ENCODE measurements around the gene TGFB1. TPM values are rescaled to one million over a fixed set of nuclear protein-coding genes. Genes with fewer than 3 reads are reported as not detected.

Gene TGFB1
- total RNA-seq, 1 experiment from 2014 or later: 54.6 TPM

GRCh38 chr19:41295499-41295898 lies 58.2 kb downstream of the TGFB1 start:
- Histone ChIP-seq H3K4me3 (replicated peaks in 1 of 2; ENCODE audit: low read depth in 1 of 2, low read length in 2 of 2) (no peak overlapping the region), H3K79me2 (ENCODE audit: insufficient read depth, low read length) (peaks cover 57% of the 10 kb centered on the region), H3K9me3 (ENCODE audit: control insufficient read depth in 1 of 2, insufficient read depth in 1 of 2, low read depth in 1 of 2, low read length in 2 of 2) (no peaks in the 10 kb centered on the region), H3K36me3 (ENCODE audit: control insufficient read depth in 1 of 2, insufficient read depth in 2 of 2, low read length in 2 of 2) (peaks cover 80 to 97% of the 10 kb centered on the region in 2 experiments), H2AFZ (ENCODE audit: low read depth, low read length, poor library complexity, severe bottlenecking) (no peak overlapping the region), H3K27me3 (ENCODE audit: insufficient read depth, low read length) (no peaks in the 10 kb centered on the region), H3K4me1 (ENCODE audit: control insufficient read depth in 1 of 2, insufficient read depth in 2 of 2, low read length in 2 of 2) (no peaks in the 10 kb centered on the region), H3K4me2 (ENCODE audit: low read length) (no peak overlapping the region), H3K27ac (ENCODE audit: low read depth, low read length) (no peak overlapping the region), H3K9me2 (ENCODE audit: insufficient read depth) (no peaks in the 10 kb centered on the region), H3K9ac (ENCODE audit: low read length) (no peak overlapping the region), H4K20me1 (ENCODE audit: insufficient read depth) (no peaks in the 10 kb centered on the region)
- ChIA-PET POLR2A (no interaction called here), RAD21 (ENCODE audit: low non-redundant PET in 1 of 2, low total read pairs in 2 of 2, uncharacterized antibody in 2 of 2, unreplicated experiment in 2 of 2) (no interaction called here), CTCF (no interaction called here)
- no peak for DNase-seq (ENCODE audit: low read depth, low spot score)
- BruUV-seq (replicated peaks): no TSS peak
- no peak for ATAC-seq
- intact Hi-C loops (cut with micrococcal nuclease): no loop called here
- TF ChIP-seq CBX3 (IDR thresholded peaks at IDR 0.05; ENCODE audit: low read depth): no peak
- no peak for TF ChIP-seq CTCF (IDR thresholded peaks at IDR 0.05 in 2 of 3, conservative IDR thresholded peaks at IDR 0.05 in 1 of 3; ENCODE audit: borderline replicate concordance in 1 of 3, insufficient read depth in 1 of 3, low read depth in 2 of 3, low read length in 2 of 3)
- no peak for TF ChIP-seq ZFX (IDR thresholded peaks at IDR 0.05)
- no peak for TF ChIP-seq SRF (IDR thresholded peaks at IDR 0.05; ENCODE audit: low read depth)
- TF ChIP-seq EZH2 (IDR thresholded peaks at IDR 0.05): no peak
- no peak for TF ChIP-seq ELF1 (IDR thresholded peaks at IDR 0.05; ENCODE audit: borderline replicate concordance, low read depth)
- TF ChIP-seq, protein P1, sequence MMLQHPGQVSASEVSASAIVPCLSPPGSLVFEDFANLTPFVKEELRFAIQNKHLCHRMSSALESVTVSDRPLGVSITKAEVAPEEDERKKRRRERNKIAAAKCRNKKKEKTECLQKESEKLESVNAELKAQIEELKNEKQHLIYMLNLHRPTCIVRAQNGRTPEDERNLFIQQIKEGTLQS (IDR thresholded peaks at IDR 0.05): no peak
- TF ChIP-seq SP1 (IDR thresholded peaks at IDR 0.05; ENCODE audit: low read depth): no peak
- TF ChIP-seq FOSL1 (IDR thresholded peaks at IDR 0.05; ENCODE audit: low read depth): no peak
- TF ChIP-seq POLR2A (IDR thresholded peaks at IDR 0.05; ENCODE audit: borderline replicate concordance, extremely low read depth, insufficient read depth, insufficient read length): no peak
- TF ChIP-seq RAD21 (IDR thresholded peaks at IDR 0.05; ENCODE audit: low read depth): no peak
- no peak for TF ChIP-seq EZH2phosphoT487 (IDR thresholded peaks at IDR 0.05; ENCODE audit: borderline replicate concordance)
- TF ChIP-seq JUND (IDR thresholded peaks at IDR 0.05): no peak
- TF ChIP-seq REST (IDR thresholded peaks at IDR 0.05; ENCODE audit: low read depth): no peak
- TF ChIP-seq TCF7L2 (IDR thresholded peaks at IDR 0.05; ENCODE audit: borderline replicate concordance, extremely low read depth, insufficient read depth, insufficient read length): no peak
